BJ (cell line): ENCODE measurements around the gene SS18L1. TPM values are rescaled to one million over a fixed set of nuclear protein-coding genes. Genes with fewer than 3 reads are reported as not detected.

Experiments
- CTCF ChIA-PET: fragments of 350-600 bp; formaldehyde crosslinking; extraction: SDS; loops from one replicate; lab custom pipeline; 2021; ENCODE audit warnings: antibody characterized with exemption, inconsistent platforms; lab: Yijun Ruan, JAX
- POLR2A ChIA-PET: fragments of 300-600 bp; sonication (Branson Sonifier 250); formaldehyde crosslinking; extraction: SDS; loops from one replicate; lab custom pipeline; 2021; ENCODE audit warnings: antibody characterized with exemption; lab: Charles Lee
- DNase-seq: peaks from one replicate; pipeline ENCODE4 v3.0.0-alpha.2; 2011; ENCODE audit warnings: low read depth
- H3K27me3 ChIP-seq: 2 replicates; pipeline ENCODE4 v1.6.0; 2011; ENCODE audit warnings: low read length; ENCODE audit not compliant: control insufficient read depth, insufficient read depth
- H3K36me3 ChIP-seq: 2 replicates; pipeline ENCODE4 v1.5.1; 2011; ENCODE audit warnings: low read length; ENCODE audit not compliant: control insufficient read depth, insufficient read depth
- H3K4me3 ChIP-seq: 2 replicates; pipeline ENCODE4 v1.5.1; 2011; ENCODE audit warnings: low read depth, mild to moderate bottlenecking, control low read depth, low read length
- polyA plus RNA-seq: library from polyadenylated mRNA; depleted of rRNA; stranded (reverse); fragments of >200 nt; gene quantifications from 2 replicates; pipeline ENCODE4 v1.2.3, GENCODE V29; 2011; rRNA removed
- TF ChIP-seq, protein P1 (sequence below): IDR thresholded peaks from 2 replicates; pipeline ENCODE4 v1.5.1; 2011; ENCODE audit warnings: low read depth, mild to moderate bottlenecking, control low read depth, inconsistent platforms, low read length, moderate library complexity; ENCODE audit not compliant: insufficient read depth

Gene SS18L1
- polyA plus RNA-seq, 1 experiment, result 6.7 TPM

DNA sequence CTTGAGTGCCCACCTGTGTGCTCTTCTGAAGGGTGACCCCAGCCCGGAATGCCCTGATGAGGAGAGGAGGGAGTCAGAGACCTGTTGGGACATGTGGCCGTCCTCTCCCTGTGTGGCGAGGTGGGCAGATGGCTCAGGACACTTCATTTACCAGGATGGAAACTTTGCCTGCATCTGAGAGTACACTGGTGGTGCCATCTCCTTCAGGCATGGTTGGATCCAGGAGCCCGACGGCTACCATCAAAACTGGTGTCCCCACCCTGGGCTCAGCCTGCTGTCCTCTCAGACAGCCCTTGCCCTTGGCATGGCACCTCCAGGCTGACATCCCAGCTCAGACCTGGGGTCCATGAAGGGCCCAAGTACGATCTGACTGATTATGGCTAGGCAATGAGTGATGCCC lies 87.7 kb downstream of the SS18L1 start:
- peaks cover 5% of the 10 kb centered on the region for H3K27me3 ChIP-seq
- CTCF ChIA-PET, result no interaction called here

More for the DNA sequence above, 87.7 kb downstream of the SS18L1 start:
- POLR2A ChIA-PET, result no interaction called here
- DNase-seq, result no peak
- Histone ChIP-seq H3K36me3 (no peaks in the 10 kb centered on the region), H3K4me3 (no peak overlapping the region)
- TF ChIP-seq, protein P1, sequence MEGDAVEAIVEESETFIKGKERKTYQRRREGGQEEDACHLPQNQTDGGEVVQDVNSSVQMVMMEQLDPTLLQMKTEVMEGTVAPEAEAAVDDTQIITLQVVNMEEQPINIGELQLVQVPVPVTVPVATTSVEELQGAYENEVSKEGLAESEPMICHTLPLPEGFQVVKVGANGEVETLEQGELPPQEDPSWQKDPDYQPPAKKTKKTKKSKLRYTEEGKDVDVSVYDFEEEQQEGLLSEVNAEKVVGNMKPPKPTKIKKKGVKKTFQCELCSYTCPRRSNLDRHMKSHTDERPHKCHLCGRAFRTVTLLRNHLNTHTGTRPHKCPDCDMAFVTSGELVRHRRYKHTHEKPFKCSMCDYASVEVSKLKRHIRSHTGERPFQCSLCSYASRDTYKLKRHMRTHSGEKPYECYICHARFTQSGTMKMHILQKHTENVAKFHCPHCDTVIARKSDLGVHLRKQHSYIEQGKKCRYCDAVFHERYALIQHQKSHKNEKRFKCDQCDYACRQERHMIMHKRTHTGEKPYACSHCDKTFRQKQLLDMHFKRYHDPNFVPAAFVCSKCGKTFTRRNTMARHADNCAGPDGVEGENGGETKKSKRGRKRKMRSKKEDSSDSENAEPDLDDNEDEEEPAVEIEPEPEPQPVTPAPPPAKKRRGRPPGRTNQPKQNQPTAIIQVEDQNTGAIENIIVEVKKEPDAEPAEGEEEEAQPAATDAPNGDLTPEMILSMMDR, result no peak

Other genes starting within 250 kb of the SS18L1 start
- 1.2 and 1.4 TPM in 2 replicates for gene TAF4, start 77.9 kb upstream of the SS18L1 start, polyA plus RNA-seq
- 23.5 and 48.2 TPM in 2 replicates for gene LSM14B, start 21.3 kb upstream of the SS18L1 start, polyA plus RNA-seq
- 319 and 478 TPM in 2 replicates for gene PSMA7, start 375 bp upstream of the SS18L1 start, polyA plus RNA-seq
- gene MTG2, start 39.3 kb downstream of the SS18L1 start, polyA plus RNA-seq, result 17.6 and 19.3 TPM in 2 replicates
- gene HRH3, start 76.5 kb downstream of the SS18L1 start, polyA plus RNA-seq, result not detected in 2 replicates
- gene OSBPL2, start 94.8 kb downstream of the SS18L1 start, polyA plus RNA-seq, result 15.9 and 20.5 TPM in 2 replicates
- 81.5 and 115 TPM in 2 replicates for gene ADRM1, start 159.2 kb downstream of the SS18L1 start, polyA plus RNA-seq
- 0.82 and 1.1 TPM in 2 replicates for gene LAMA5, start 223.5 kb downstream of the SS18L1 start, polyA plus RNA-seq
- gene RPS21, start 243.3 kb downstream of the SS18L1 start, polyA plus RNA-seq, result 3,553 and 3,818 TPM in 2 replicates